Rectal smooth muscle tissue (tissue), 1 donor: ENCODE data around the gene SEC14L6.

Experiments
- H3K27ac ChIP-seq: one replicate; pipeline ENCODE4 v1.7.0; 2013; ENCODE audit warnings: low read depth, low read length, inconsistent platforms
- H3K27me3 ChIP-seq: one replicate; pipeline ENCODE4 v1.7.0; 2013; ENCODE audit warnings: low read length; ENCODE audit not compliant: control insufficient read depth, insufficient read depth
- H3K36me3 ChIP-seq: one replicate; pipeline ENCODE4 v1.7.0; 2013; ENCODE audit warnings: low read length; ENCODE audit not compliant: control insufficient read depth, insufficient read depth
- H3K4me1 ChIP-seq: one replicate; pipeline ENCODE4 v1.7.0; 2013; ENCODE audit warnings: low read length; ENCODE audit not compliant: control insufficient read depth, insufficient read depth
- H3K4me3 ChIP-seq: one replicate; pipeline ENCODE4 v1.7.0; 2013; ENCODE audit warnings: low read length
- H3K9ac ChIP-seq: one replicate; pipeline ENCODE4 v1.7.0; 2013; ENCODE audit warnings: low read length

The SEC14L6 gene

DNA sequence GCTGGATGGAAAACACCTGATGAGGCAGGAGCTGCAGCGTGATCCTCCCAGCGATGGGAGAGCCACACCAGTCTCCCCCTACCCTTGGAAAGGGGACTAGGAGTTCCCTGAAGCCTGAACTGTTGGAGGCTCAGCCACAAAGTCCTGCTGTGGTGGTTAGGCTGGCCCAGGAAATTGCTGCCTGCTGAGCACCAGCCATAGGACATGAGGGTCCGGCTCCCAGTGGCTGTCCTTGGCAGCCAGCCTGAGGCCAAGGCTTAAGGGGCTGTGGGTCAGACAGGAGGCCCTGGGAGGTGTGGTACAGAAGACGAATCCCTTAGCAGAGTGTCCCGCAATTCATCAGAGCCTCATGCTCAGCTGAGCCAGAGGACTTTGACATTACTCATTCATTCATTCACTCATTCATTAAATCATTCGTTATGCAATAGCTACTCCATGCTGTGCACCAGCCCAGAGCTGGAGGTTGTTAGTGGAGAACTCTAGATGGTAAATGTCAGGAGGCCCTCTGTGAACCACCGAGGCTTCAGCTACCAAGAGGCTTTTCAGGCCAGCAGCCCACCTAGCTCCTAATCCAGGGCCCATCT is 26.6 kb downstream of the SEC14L6 start:
- H3K27ac ChIP-seq, result no peak overlapping the region
- H3K36me3 ChIP-seq, result no peaks in the 10 kb centered on the region
- no peaks in the 10 kb centered on the region for H3K4me1 ChIP-seq
- no peak overlapping the region for H3K4me3 ChIP-seq
- H3K9ac ChIP-seq, result no peak overlapping the region
- no peaks in the 10 kb centered on the region for H3K27me3 ChIP-seq

DNA sequence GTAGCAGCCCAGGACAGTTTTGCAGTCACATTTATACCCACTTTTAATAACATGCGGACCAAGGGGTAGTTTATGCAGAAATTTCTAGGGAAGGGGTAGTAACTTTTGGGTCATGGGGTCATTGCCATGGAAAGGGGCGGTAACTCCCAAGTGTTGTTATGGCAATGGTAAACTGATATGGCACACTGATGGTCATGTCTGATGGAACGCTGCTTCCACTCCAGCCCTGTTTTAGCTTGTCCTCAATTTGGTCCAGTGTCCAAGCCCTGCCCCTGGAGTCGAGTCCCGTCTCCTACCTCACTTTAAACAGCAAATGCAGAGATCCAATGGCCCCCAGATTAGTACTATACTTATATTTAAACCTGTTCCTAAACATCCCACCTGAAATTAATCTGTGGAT is 29.8 kb downstream of the SEC14L6 start:
- Histone ChIP-seq H3K4me3 (no peak overlapping the region), H3K27me3 (no peaks in the 10 kb centered on the region), H3K4me1 (no peaks in the 10 kb centered on the region), H3K36me3 (no peaks in the 10 kb centered on the region), H3K27ac (no peak overlapping the region), H3K9ac (no peak overlapping the region)

DNA sequence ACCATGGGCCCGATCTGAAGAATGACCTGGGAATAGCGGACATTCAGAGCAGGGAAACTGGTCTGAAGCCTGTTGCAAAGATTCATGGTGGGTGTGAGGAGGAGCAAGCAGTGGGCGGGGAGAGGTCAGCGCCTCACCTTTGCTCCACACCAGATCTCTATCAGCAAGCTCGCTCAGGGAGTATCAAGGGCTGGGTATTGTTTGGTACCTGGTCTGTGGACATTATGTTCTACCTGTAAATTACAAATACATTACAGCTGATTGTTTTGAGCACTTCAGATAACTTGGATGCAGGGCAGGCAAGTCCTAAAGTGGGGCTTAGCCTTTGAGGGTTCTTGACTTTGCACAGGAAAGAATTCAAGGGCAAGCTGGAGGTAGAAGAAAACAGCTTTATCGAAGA is 30.3 kb downstream of the SEC14L6 start:
- no peak overlapping the region for H3K9ac ChIP-seq
- no peaks in the 10 kb centered on the region for H3K27me3 ChIP-seq
- no peak overlapping the region for H3K4me3 ChIP-seq
- no peaks in the 10 kb centered on the region for H3K4me1 ChIP-seq
- no peaks in the 10 kb centered on the region for H3K36me3 ChIP-seq
- H3K27ac ChIP-seq, result no peak overlapping the region

DNA sequence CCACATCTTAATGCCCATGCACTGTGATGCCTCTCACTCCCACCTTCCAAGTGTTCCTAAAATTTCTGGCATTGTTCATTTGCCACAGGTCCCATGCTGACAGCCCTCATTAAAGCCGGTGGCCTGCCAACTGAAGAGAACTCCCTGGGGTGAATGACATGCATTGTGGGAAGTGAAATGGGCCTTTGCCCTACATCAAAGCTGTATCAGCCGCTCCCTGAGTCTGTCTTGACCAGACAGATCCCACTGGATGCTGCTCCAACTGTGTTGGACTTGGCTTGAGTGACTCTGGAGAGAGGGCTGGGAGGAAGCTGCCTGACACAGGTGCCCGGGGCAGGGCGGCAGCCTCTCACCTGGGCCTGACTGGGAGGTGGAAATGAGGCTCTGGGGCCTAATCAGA is 32.3 kb downstream of the SEC14L6 start:
- H3K27me3 ChIP-seq, result no peaks in the 10 kb centered on the region
- H3K36me3 ChIP-seq, result no peaks in the 10 kb centered on the region
- no peak overlapping the region for H3K9ac ChIP-seq
- no peaks in the 10 kb centered on the region for H3K4me1 ChIP-seq
- no peak overlapping the region for H3K4me3 ChIP-seq
- H3K27ac ChIP-seq, result no peak overlapping the region

DNA sequence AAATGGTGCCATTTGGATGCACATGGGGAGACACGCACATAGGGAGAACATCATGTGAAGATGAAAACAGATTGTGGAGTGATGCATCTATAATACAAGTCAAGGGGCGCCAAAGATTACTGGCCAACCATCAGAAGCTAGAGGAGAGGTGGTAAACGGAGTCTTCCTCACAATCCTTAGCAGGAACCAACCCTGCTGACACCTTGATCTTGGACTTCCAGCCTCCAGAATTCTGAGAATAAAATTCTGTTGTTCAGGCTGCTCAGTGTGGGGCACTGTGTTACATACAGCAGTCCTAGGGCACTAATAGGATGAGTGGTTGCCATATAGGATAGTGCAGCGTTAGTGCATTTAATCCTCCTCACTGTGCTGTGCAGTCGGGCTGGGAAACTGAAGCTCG is 33.1 kb downstream of the SEC14L6 start:
- Histone ChIP-seq H3K36me3 (no peaks in the 10 kb centered on the region), H3K9ac (no peak overlapping the region), H3K27ac (no peak overlapping the region), H3K4me3 (no peak overlapping the region), H3K4me1 (no peaks in the 10 kb centered on the region), H3K27me3 (no peaks in the 10 kb centered on the region)

DNA sequence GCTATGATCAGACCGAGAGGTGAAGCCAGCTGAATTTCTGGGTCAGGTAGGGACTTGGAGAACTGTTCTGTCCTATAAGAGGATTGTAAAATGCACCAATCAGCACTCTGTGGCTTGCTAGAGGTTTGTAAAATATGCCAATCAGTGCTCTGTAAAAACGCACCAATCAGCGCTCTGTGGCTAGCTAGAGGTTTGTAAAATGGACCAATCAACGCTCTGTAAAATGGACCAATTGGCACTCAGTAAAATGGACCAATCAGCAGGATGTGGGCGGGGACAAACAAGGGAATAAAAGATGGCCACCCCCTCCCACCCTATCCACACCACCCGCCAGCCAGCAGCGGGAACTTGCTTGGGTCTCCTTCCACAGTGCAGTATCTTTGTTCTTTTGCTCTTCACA is 34.6 kb downstream of the SEC14L6 start:
- no peaks in the 10 kb centered on the region for H3K27me3 ChIP-seq
- H3K9ac ChIP-seq, result no peak overlapping the region
- H3K36me3 ChIP-seq, result no peaks in the 10 kb centered on the region
- H3K4me3 ChIP-seq, result no peak overlapping the region
- H3K4me1 ChIP-seq, result no peaks in the 10 kb centered on the region
- H3K27ac ChIP-seq, result no peak overlapping the region

DNA sequence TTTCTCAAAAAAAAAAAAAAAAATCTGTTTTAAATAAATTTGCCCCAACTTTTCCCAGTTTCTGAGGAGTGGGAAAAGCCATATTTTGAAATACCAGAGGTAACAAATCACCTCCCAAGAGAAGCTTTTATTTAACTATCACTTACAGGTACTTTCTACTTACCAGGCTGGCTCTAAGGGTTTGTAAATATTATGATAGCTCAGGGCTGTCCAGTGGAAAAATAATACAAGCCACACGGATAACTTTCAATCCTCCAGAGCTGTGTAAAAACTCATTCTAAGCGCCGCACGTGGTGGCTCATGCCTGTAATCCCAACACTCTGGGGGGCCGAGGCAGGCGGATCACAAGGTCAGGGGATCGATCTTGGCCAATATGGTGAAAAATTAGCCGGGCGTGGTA is 35.4 kb downstream of the SEC14L6 start:
- Histone ChIP-seq H3K9ac (no peak overlapping the region), H3K4me3 (no peak overlapping the region), H3K27me3 (no peaks in the 10 kb centered on the region), H3K4me1 (no peaks in the 10 kb centered on the region), H3K36me3 (no peaks in the 10 kb centered on the region), H3K27ac (no peak overlapping the region)

DNA sequence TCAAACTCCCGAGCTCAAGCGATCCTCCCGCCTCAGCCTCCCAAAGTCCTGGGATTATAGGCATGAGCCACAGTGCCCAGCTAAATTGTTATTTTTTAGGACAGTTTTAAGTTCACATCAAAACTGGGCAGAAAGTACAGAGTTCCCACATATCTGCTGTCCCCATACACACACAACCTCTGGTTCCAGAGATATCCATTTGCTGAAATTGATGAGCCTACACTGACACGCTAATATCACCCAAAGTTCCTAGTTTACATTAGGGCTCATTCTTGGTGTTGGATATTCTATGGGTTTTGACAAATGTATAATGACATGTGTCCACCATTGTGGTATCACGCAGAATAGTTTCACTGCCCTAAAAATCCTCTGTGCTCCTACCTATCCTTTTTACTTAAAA is 38.3 kb downstream of the SEC14L6 start:
- Histone ChIP-seq H3K4me1 (no peaks in the 10 kb centered on the region), H3K27ac (no peak overlapping the region), H3K4me3 (no peak overlapping the region), H3K9ac (no peak overlapping the region), H3K36me3 (no peaks in the 10 kb centered on the region), H3K27me3 (peaks cover 14% of the 10 kb centered on the region)

DNA sequence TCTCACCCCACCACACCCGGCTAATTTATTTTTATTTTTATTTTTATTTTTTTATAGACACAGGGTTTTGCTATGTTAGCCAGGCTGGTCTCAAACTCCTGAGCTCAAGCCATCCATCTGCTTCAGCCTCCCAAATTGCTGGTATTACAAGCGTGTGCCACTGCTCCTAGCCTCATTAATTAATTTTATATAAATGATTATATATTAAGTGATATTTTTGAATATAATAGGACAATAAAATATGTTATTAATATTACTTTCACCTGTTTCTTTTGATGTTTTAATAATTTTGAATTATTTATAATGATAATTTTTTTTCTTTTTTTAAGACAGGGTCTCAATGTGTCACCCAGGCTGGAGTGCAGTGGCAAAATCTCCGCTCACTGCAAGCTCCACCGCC is 38.9 kb downstream of the SEC14L6 start:
- no peaks in the 10 kb centered on the region for H3K36me3 ChIP-seq
- no peak overlapping the region for H3K4me3 ChIP-seq
- H3K4me1 ChIP-seq, result no peaks in the 10 kb centered on the region
- no peak overlapping the region for H3K27ac ChIP-seq
- peaks cover 17% of the 10 kb centered on the region for H3K27me3 ChIP-seq
- no peak overlapping the region for H3K9ac ChIP-seq

DNA sequence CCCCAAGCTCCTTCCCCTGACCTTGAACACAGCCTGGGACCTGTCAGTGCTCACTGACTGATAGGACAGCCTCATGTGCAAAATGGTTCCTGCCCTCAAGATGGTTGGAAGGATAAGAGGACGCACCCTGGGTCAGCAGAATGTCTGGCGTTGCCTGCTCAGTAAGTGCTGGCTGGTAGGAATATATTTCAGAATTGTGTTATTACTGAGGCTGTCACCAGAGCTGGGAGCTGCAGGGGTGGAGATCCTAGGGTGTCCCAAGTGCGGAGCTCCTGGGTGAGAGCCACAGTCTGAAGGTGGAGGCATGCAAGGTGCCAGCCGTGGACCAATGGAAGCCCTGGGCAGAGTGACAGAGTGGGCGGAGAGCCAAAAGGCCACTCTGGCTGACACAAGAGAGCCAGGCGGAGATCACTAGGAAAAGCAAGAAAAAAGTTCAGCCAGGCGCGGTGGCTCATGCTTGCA is 40.0 kb downstream of the SEC14L6 start:
- Histone ChIP-seq H3K27ac (no peak overlapping the region), H3K27me3 (peaks cover 17% of the 10 kb centered on the region), H3K36me3 (no peaks in the 10 kb centered on the region), H3K4me3 (no peak overlapping the region), H3K4me1 (no peaks in the 10 kb centered on the region), H3K9ac (no peak overlapping the region)

DNA sequence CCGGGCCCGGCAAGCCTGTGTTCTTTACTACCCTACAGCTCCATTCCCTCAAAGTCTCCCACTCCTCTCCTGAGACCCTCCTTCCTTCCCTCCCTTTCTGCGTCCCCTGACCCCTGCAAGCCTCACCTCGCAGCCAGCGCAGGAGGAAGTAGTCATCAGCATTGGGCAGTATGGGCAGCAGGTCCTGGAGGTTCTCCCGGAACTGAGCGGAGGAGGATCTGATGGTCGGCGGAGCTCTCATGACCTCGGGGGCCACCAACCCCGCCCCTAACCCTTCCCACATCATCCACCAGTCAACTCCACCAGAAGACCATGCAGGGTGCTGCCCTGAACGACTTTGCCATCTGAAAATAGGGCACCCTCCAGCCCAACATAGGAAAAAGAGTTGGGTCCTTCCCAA is 43.0 kb downstream of the SEC14L6 start:
- H3K9ac ChIP-seq, result no peak overlapping the region
- H3K27me3 ChIP-seq, result peaks cover 22% of the 10 kb centered on the region
- H3K36me3 ChIP-seq, result no peaks in the 10 kb centered on the region
- no peak overlapping the region for H3K27ac ChIP-seq
- no peaks in the 10 kb centered on the region for H3K4me1 ChIP-seq
- H3K4me3 ChIP-seq, result no peak overlapping the region

DNA sequence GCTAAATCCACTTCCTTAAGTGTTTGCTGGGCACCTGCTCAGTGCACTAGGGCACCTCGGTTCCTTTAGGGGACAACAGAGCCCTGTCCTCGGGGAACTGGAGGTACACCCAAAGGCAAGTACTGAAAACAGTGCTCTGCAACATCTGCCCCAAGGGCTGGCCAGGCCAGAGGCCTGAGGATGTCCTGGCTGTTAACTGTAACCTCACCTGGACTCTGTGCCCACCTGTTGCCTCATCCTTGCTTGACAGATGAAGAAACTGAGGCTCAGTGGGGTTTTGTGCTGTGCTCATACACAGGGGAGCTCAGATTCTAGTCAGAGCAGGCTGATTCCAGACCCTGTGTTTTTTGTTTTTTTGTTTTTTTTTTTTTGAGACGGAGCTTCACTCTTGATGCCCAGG is 43.6 kb downstream of the SEC14L6 start:
- H3K27me3 ChIP-seq, result peaks cover 22% of the 10 kb centered on the region
- H3K27ac ChIP-seq, result no peak overlapping the region
- H3K4me3 ChIP-seq, result no peak overlapping the region
- no peak overlapping the region for H3K9ac ChIP-seq
- H3K36me3 ChIP-seq, result no peaks in the 10 kb centered on the region
- H3K4me1 ChIP-seq, result no peaks in the 10 kb centered on the region

DNA sequence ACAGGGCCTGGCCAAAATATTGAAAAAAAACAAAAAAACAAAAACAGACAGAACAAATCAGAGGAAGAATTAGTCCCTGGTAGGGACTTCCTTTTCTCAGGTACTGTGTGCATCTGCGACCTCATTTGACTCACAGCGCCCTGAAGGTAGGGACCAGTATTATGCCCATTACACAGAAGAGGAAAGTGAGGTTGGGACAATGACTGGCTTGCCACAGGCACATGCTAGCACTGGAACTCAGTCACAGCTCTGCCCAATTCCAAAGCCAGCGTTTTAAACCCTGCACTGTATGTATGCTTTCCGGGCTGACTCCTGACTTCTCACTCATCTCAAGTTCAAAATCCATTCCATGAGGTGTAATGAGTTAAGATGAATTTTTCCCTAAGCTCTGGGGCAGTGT is 44.4 kb downstream of the SEC14L6 start:
- Histone ChIP-seq H3K36me3 (no peaks in the 10 kb centered on the region), H3K27ac (no peak overlapping the region), H3K4me3 (no peak overlapping the region), H3K27me3 (peaks cover 22% of the 10 kb centered on the region), H3K9ac (no peak overlapping the region), H3K4me1 (no peaks in the 10 kb centered on the region)
